ENCODE results near the gene NAPSA.

- TF ChIP-seq CTCF (IDR thresholded peaks at IDR 0.05; ENCODE audit: low read length) (no peak), EZH2 (optimal IDR thresholded peaks at IDR 0.05; ENCODE audit: low read depth, low read length) (no peak), EZH2phosphoT487 (IDR thresholded peaks at IDR 0.05; ENCODE audit: low read length) (no peak)
Observed at GRCh38 chr19:50380751-50381151, 15.3 kb upstream of the NAPSA start.

Data from MM.1S (cell line).